IPS DF 19.7 (cell line): ENCODE data around the gene HSPB7.
"Not testable (repeated sequence)": the region's sequence is repeated elsewhere in the genome, so short reads cannot be mapped to it uniquely, and the experiment has no call there.

Source experiments
- DNase-seq: peaks from one replicate; pipeline ENCODE4 v3.0.0-alpha.2; 2013; ENCODE audit warnings: low read depth, low spot score

HSPB7 gene

DNA sequence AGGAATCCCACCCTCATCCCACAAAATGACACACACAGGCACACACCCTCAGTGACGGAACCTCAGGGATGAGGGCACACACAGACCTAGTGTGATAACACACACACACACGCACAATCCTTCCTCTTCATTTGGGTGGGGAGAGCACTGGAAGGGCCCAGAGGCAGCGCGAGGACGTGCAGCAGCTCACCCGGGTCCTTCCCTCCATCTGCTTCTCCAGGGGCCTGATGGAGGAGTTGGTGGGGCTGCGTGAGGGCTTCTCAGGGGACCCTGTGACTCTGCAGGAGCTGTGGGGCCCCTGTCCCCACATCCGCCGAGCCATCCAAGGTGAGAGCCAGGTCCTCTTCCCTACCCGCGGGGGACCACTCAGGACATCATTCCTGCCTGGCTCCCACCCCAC is 4.5 kb upstream of the HSPB7 start:
- DNase-seq: no peak

DNA sequence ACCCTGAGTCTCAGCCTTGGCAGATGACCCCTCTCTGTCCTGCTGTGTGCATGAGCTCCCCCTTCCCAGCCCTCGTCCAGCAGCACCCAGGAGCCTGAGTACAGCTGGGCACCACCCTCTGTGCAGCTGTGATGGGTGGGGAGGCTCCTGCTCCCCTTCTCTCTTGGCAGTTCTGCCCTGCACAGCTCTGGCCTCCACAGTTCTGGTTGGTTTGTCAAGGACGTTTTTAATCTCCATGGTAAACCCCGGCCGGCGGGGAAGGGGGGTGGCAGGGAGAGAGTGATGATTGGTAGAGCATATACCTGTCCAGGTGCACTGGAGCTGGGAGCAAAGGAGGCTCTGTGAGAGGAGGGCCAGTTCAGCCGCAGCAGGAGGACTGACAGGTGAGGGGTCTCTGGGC is 3.8 kb upstream of the HSPB7 start, which contains the start of gene CLCNKA:
Gene CLCNKA (plus strand): TSS at position 356 of the 400 bp plus-strand sequence. CDS start 584 bp downstream, outside the sequence.
- DNase-seq: no peak

DNA sequence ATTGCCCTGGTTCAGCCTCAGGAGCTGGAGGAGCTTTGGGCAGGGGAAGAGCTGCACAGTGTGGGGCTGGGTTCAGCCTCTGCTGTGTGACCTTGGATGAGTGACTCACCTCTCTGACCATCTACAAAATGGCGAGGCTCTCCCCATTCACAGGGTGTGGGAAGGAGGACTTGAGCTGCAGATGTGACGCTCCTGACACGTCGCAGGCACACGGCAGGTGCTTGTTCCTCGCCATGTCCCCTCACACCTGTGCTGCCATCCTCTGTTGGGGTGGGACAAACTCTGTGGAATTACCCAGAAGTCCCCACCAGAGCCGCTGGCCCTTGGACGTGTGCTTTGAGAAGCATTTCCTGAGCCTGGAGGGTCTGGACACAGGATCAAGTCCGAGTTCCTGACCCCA is 3.0 kb upstream of the HSPB7 start:
- DNase-seq: not testable (repeated sequence)

DNA sequence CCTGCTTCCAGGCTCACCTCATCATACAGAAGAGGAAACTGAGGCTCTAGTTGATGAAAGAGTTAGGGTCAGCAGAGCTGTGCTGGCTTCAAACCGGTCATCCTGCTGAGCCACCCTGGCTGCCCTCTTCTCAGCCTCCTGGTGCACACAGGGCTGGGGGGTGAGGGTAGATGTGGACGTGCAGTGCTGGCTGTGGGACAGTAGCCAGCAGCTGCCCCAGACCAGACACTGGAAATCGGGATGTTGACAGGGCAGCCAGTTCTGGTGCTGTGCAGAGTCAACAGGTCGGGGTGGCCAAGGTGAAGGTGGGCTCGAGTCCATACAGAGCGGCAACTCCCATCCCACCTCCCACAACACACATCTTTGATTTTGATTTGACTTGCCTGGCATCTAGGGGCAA is 2.5 kb upstream of the HSPB7 start:
- no peak for DNase-seq

- no peak for DNase-seq
Measured at GRCh38 chr1:16019644-16020277, 1.9 kb upstream of the HSPB7 start.

- no peak for DNase-seq
Measured at GRCh38 chr1:16018749-16019643, 1.2 kb upstream of the HSPB7 start.

GRCh38 chr1:16018308-16018707 is 465 bp upstream of the HSPB7 start:
- DNase-seq: no peak

GRCh38 chr1:16017076-16017460 is 775 bp downstream of the HSPB7 start:
- DNase-seq: no peak

GRCh38 chr1:16015960-16016901 is 1.6 kb downstream of the HSPB7 start:
- DNase-seq: no peak

- no peak for DNase-seq
Measured at GRCh38 chr1:16015491-16015890, 2.4 kb downstream of the HSPB7 start.

- no peak for DNase-seq
Measured at GRCh38 chr1:16014509-16015482, 3.0 kb downstream of the HSPB7 start.

GRCh38 chr1:16013908-16014258 is 4.0 kb downstream of the HSPB7 start:
- DNase-seq: no peak

DNA sequence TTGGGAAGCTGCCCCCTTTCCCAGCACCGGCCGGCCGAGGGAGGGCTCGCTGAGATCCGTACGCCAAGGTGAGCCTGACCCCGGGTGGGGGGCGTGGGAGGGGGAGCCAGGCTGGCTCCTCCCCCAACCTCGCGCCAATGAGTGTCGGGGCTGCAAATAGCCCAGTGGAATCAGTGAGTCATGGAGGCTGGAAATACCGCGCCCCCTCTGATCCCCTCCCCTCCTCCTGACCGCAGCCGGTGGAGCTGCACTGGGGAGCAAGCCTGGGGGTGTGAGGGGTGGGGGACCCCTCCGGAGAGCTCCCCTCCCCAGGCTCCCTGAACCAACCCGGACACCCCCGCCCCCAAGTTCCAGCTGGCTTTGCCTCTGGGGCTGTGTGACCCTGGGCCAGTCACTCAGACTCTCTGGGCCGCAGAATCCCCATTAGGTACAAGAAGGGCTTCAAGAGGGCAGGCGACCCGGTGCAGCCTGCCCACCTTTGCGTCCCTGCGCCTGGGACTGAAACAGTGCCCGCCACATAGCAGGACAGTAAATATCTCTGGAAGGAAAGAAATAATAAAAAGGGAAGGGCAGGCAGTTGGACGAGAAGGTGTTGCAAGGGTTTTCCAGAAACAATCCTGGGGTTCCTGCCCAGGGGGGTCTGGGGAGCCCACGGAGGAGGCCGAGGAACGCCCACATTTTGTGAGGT is 4.5 kb downstream of the HSPB7 start:
- DNase-seq: no peak

DNA sequence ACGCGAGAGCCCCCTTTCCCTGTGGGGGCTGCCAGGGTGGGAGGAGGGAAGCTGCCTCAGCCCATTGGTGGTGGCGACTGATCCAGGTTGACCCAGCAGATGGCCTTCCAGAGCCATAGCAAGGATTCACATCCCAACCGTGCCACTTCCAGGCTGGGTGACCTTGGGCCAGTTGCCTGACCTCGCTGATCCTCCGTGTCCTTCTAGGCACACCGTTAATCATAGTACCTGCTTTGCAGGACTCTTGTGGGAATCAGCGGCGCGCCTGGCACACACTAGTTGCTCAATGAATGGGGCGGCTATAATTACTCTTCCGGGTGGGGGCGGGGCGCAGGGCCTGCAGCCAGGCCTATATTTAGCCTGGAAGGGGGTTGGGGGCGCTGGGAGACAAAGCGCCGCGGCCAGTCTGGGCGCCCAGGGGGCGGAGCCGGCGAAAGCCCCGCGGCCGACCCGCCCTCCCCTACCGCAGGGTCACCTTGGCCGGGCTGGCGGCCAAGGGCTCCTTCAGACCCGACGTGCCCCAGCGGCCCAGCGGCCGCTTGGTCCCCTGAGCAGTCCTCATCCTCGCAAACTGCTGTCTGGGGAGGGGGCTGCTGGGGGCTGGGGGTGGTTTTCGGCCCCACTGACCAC is 5.1 kb downstream of the HSPB7 start:
- DNase-seq: no peak

GRCh38 chr1:16011936-16012589 is 5.8 kb downstream of the HSPB7 start:
- DNase-seq: no peak

DNA sequence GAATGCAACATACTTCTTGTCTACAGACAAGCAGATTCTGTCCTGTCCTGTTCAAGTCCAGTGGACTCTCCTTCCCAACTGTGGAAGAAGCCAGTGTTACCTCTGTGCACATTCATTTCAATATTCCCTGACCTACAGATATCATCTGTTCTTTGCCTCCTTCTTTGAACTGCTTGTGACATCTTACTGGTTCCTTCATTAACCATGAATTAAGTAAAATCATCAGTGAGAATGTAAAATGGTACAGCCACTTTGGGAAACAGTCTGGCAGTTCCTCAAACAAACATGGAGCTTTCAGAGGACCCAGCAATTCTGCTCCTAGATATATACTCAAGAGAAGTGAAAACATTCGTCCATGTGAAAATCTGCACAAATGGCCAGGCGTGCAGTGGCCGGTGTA is 7.0 kb downstream of the HSPB7 start:
- no peak for DNase-seq

DNA sequence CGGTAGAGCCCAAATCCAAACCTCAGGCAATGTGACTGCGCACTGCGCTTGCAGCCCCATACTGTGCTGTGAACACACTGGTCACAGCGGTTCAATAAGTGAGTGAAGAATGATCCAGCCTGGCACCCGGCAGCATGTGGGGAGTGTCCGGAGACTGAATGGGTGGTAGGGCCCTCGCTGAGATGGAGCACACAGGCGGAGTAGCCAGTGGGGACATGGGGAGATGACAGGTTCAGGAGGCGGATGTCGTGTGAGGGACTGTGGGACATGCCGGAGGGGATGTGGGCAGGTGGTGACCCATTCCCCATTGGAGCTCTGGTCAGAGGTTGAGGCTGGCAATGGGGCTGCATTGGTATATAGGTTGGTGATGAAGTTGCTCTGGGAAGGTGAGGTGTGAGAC is 8.2 kb downstream of the HSPB7 start:
- DNase-seq: no peak

DNA sequence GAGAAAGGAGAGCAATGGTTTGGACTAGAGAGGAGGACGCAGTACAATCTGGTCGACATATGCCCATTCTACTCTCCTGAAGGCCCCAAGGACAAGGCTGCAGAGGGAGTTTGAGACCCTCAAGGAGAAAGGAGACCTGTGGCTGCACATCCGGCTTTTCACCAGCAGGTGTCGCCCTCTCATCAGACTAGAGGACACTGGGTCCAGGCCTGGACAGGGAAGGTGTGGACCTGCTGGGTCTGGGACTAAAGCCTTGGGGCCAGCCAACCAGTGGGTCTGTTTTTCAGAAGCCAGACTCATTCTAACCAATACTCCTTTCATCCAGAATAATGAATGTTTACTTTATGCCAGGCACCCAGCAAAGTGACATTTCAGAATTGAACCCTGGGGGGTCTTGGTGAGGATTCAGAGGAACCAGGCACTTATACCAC is 8.8 kb downstream of the HSPB7 start:
- no peak for DNase-seq

DNA sequence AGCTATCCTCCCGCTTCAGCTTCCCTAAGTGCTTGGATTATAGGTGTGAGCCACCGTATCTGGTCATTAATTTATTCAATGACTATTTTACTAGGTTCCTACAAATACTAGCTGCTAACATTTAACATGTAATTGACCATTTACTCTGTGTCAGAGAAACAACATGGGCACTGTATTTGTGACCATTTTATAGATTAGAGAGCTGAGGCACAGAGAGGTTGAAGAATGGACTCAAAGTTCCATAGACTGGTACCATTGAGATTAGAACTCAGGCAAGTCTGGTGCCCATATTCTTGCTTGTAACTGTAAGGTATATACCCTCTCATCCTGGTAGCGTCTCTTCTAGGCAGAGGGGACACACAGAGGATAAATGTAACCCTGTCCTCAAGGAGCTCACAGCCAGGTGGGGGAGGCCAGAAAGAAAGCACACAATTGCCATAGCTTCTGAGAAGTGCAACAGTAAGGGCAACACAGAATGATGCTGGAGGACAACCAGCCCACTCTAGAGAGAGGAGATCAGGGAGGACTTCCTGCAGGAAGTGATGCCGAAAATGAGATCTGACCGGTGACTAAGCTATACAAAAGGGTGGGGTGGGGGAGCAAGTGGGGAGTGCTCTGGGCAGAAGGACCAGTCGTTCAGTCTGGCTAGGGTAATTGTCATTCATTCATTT is 10.0 kb downstream of the HSPB7 start:
- no peak for DNase-seq
